ENCODE measurements around the gene CCL22.
"Not testable (repeated sequence)": the region's sequence is repeated elsewhere in the genome, so short reads cannot be mapped to it uniquely, and the experiment has no call there.

Gene CCL22

GRCh38 chr16:57348327-57348726 is 10.3 kb upstream of the CCL22 start:
- no peak for DNase-seq

GRCh38 chr16:57349212-57350031 is 9.2 kb upstream of the CCL22 start:
- no peak for DNase-seq

GRCh38 chr16:57352636-57353047 is 5.9 kb upstream of the CCL22 start:
- no peak for DNase-seq

GRCh38 chr16:57354311-57354710 is 4.3 kb upstream of the CCL22 start:
- no peak for DNase-seq

- DNase-seq, result no peak
Measured at GRCh38 chr16:57355898-57356414, 2.6 kb upstream of the CCL22 start.

GRCh38 chr16:57356547-57356946 is 2.0 kb upstream of the CCL22 start:
- no peak for DNase-seq

GRCh38 chr16:57357330-57358085 is 1.1 kb upstream of the CCL22 start:
- no peak for DNase-seq

GRCh38 chr16:57358086-57358420 is 530 bp upstream of the CCL22 start:
- no peak for DNase-seq

GRCh38 chr16:57360321-57360935 is 1.8 kb downstream of the CCL22 start:
- no peak for DNase-seq

GRCh38 chr16:57361404-57361803 is 2.8 kb downstream of the CCL22 start:
- no peak for DNase-seq

GRCh38 chr16:57364143-57364542 is 5.6 kb downstream of the CCL22 start:
- no peak for DNase-seq

GRCh38 chr16:57366544-57367040 is 8.0 kb downstream of the CCL22 start:
- no peak for DNase-seq

GRCh38 chr16:57367116-57367752 is 8.7 kb downstream of the CCL22 start:
- no peak for DNase-seq

GRCh38 chr16:57371494-57372371 is 13.2 kb downstream of the CCL22 start:
- DNase-seq, result no peak

GRCh38 chr16:57372372-57373116 is 14.0 kb downstream of the CCL22 start, which contains the start of gene CX3CL1:
Gene CX3CL1, plus strand, starts transcription at chr16:57372490. Its CDS starts 79 bp downstream, at chr16:57372569.
- DNase-seq, result peak; percentile 34

- no peak for DNase-seq
Measured at GRCh38 chr16:57373117-57373947, 14.7 kb downstream of the CCL22 start.

- no peak for DNase-seq
Measured at GRCh38 chr16:57374067-57374534, 15.5 kb downstream of the CCL22 start.

GRCh38 chr16:57374925-57375465 is 16.4 kb downstream of the CCL22 start:
- not testable (repeated sequence) for DNase-seq

GRCh38 chr16:57376313-57376818 is 17.8 kb downstream of the CCL22 start:
- no peak for DNase-seq

Measured in NCI-H526 treated with DMSO at 0.1 percent for 48 hours (cell line).